ENCODE data around the gene GRIN3A.

GRCh38 chr9:101787891-101788290, 49.4 kb upstream of the GRIN3A start:
- TF ChIP-seq CTCF (IDR thresholded peaks at IDR 0.05) (no peak), POLR2A (IDR thresholded peaks at IDR 0.05) (no peak)

Measured in esophagus squamous epithelium (tissue), 4 donors.